BLaER1 treated with 17β-estradiol and CSF1 and Interleukin-3, amounts not matched to agents 10 nM and 100 nM (cell line): Measurements from ENCODE around the gene VPS50.

Experiments
- H3K27ac ChIP-seq, 11 experiments: shearing (Covaris generic); formaldehyde crosslinking; 2 replicates each; pipeline ENCODE4 v1.8.1; 2022
- H3K27me3 ChIP-seq, 11 experiments: shearing (Covaris generic); formaldehyde crosslinking; 2 replicates each; pipeline ENCODE4 v1.8.1; 2022
- H3K36me3 ChIP-seq, 11 experiments: shearing (Covaris generic); formaldehyde crosslinking; 2 replicates each; pipeline ENCODE4 v1.8.1; 2022
- H3K4me1 ChIP-seq, 10 experiments: shearing (Covaris generic); formaldehyde crosslinking; 2 replicates each; pipeline ENCODE4 v1.8.1; 2022
- H3K4me2 ChIP-seq, 11 experiments: shearing (Covaris generic); formaldehyde crosslinking; 2 replicates each; pipeline ENCODE4 v1.8.1; 2022
- H3K4me3 ChIP-seq, 10 experiments: shearing (Covaris generic); formaldehyde crosslinking; 2 replicates each; pipeline ENCODE4 v1.8.1; 2022
- H3K9ac ChIP-seq, 11 experiments: shearing (Covaris generic); formaldehyde crosslinking; 2 replicates each; pipeline ENCODE4 v1.8.1; 2022
- H3K9me3 ChIP-seq, 11 experiments: shearing (Covaris generic); formaldehyde crosslinking; replicated peaks in 1 of 11; 2 replicates each; pipeline ENCODE4 v1.8.1; 2022
- H4K20me1 ChIP-seq, 11 experiments: shearing (Covaris generic); formaldehyde crosslinking; 2 replicates each; pipeline ENCODE4 v1.8.1; 2022
- Cebpa-rat ChIP-seq, 11 experiments: shearing (Covaris generic); IDR thresholded peaks; 2 replicates each; pipeline ENCODE4 v1.8.1; 2022

VPS50 gene

GRCh38 chr7:93231799-93232672 is at the start of gene VPS50:
VPS50 (plus strand) TSS chr7:93232366; CDS start chr7:93232468, 102 bp downstream.
- Histone ChIP-seq H3K9me3 (no peaks in the 10 kb centered on the region), H3K9ac (peak within 1 kb of the TSS; percentile 68 to 83 (median 79)), H3K4me3 (peak within 1 kb of the TSS; percentile 73 to 97 (median 86)), H3K27ac (peak within 1 kb of the TSS; percentile 37 to 73 (median 66); a peak in 20 of 22 replicates), H4K20me1 (peaks cover 0 to 26% (median 3%) of the 10 kb centered on the region in 11 experiments; a peak in 7 of 22 replicates), H3K36me3 (no peaks in the 10 kb centered on the region), H3K4me2 (peak within 1 kb of the TSS; percentile 85 to 96 (median 95)), H3K4me1 (peaks cover 12 to 29% (median 21%) of the 10 kb centered on the region in 10 experiments), H3K27me3 (no peaks in the 10 kb centered on the region)
- TF ChIP-seq Cebpa-rat (IDR thresholded peaks at IDR 0.05), result no peak

GRCh38 chr7:93185303-93186027 is 46.7 kb upstream of the VPS50 start:
- Histone ChIP-seq H4K20me1 (no peaks in the 10 kb centered on the region), H3K4me2 (0 out of 22 replicates have a peak overlapping the region, but pooled peaks of 2 of the 11 experiments have one; percentile 4 to 8), H3K36me3 (no peaks in the 10 kb centered on the region), H3K4me1 (peaks cover 0 to 5% (median 0%) of the 10 kb centered on the region in 10 experiments; a peak in 1 of 20 replicates), H3K9ac (no peak overlapping the region), H3K4me3 (no peak overlapping the region), H3K27ac (no peak overlapping the region), H3K27me3 (no peaks in the 10 kb centered on the region), H3K9me3 (no peaks in the 10 kb centered on the region)
- TF ChIP-seq Cebpa-rat (IDR thresholded peaks at IDR 0.05), result no peak

GRCh38 chr7:93188870-93189634 is 43.1 kb upstream of the VPS50 start:
- Histone ChIP-seq H3K4me3 (no peak overlapping the region), H3K9ac (no peak overlapping the region), H3K4me2 (no peak overlapping the region), H4K20me1 (no peaks in the 10 kb centered on the region), H3K27ac (no peak overlapping the region), H3K4me1 (peaks cover 0 to 5% (median 0%) of the 10 kb centered on the region in 10 experiments; a peak in 1 of 20 replicates), H3K9me3 (no peaks in the 10 kb centered on the region), H3K27me3 (no peaks in the 10 kb centered on the region), H3K36me3 (no peaks in the 10 kb centered on the region)
- TF ChIP-seq Cebpa-rat (IDR thresholded peaks at IDR 0.05), result no peak

- Histone ChIP-seq H3K4me1 (peaks cover 0 to 13% (median 8%) of the 10 kb centered on the region in 10 experiments; a peak in 17 of 20 replicates), H3K9me3 (no peaks in the 10 kb centered on the region), H4K20me1 (no peaks in the 10 kb centered on the region), H3K36me3 (no peaks in the 10 kb centered on the region), H3K4me3 (no peak overlapping the region), H3K27me3 (no peaks in the 10 kb centered on the region), H3K4me2 (no peak overlapping the region), H3K9ac (no peak overlapping the region), H3K27ac (no peak overlapping the region)
- no peak for TF ChIP-seq Cebpa-rat (IDR thresholded peaks at IDR 0.05)
Measured at GRCh38 chr7:93194386-93194785, 37.8 kb upstream of the VPS50 start.

- TF ChIP-seq Cebpa-rat (IDR thresholded peaks at IDR 0.05), result no peak
- H3K27ac ChIP-seq, result no peak overlapping the region
- no peaks in the 10 kb centered on the region for H3K36me3 ChIP-seq
- H3K9me3 ChIP-seq, result no peaks in the 10 kb centered on the region
- H4K20me1 ChIP-seq, result no peaks in the 10 kb centered on the region
- no peaks in the 10 kb centered on the region for H3K27me3 ChIP-seq
- no peak overlapping the region for H3K4me3 ChIP-seq
- no peak overlapping the region for H3K9ac ChIP-seq
- H3K4me2 ChIP-seq, result peak overlapping the region in 9 of 11 experiments; percentile 16 to 65 (median 29); a peak in 13 of 22 replicates
- peaks cover 0 to 13% (median 8%) of the 10 kb centered on the region in 10 experiments; a peak in 17 of 20 replicates for H3K4me1 ChIP-seq
Measured at GRCh38 chr7:93196336-93196735, 35.8 kb upstream of the VPS50 start.

- H3K4me1 ChIP-seq, result peaks cover 0 to 20% (median 10%) of the 10 kb centered on the region in 10 experiments; a peak in 17 of 20 replicates
- H3K4me2 ChIP-seq, result no peak overlapping the region
- H3K27ac ChIP-seq, result no peak overlapping the region
- no peak overlapping the region for H3K9ac ChIP-seq
- no peaks in the 10 kb centered on the region for H3K36me3 ChIP-seq
- no peaks in the 10 kb centered on the region for H3K27me3 ChIP-seq
- H3K4me3 ChIP-seq, result no peak overlapping the region
- TF ChIP-seq Cebpa-rat (IDR thresholded peaks at IDR 0.05), result no peak
- H3K9me3 ChIP-seq, result no peaks in the 10 kb centered on the region
- no peaks in the 10 kb centered on the region for H4K20me1 ChIP-seq
Measured at GRCh38 chr7:93198472-93198871, 33.7 kb upstream of the VPS50 start.

- Histone ChIP-seq H3K4me1 (peaks cover 0 to 9% (median 0%) of the 10 kb centered on the region in 10 experiments; a peak in 4 of 20 replicates), H3K4me3 (no peak overlapping the region), H3K36me3 (no peaks in the 10 kb centered on the region), H3K27me3 (no peaks in the 10 kb centered on the region), H3K27ac (no peak overlapping the region), H3K9me3 (no peaks in the 10 kb centered on the region), H4K20me1 (no peaks in the 10 kb centered on the region), H3K9ac (no peak overlapping the region), H3K4me2 (peak overlapping the region in 3 of 11 experiments; percentile 8 to 29 (median 27); a peak in 5 of 22 replicates)
- no peak for TF ChIP-seq Cebpa-rat (IDR thresholded peaks at IDR 0.05)
Measured at GRCh38 chr7:93202594-93203250, 29.4 kb upstream of the VPS50 start.

- Histone ChIP-seq H4K20me1 (no peaks in the 10 kb centered on the region), H3K36me3 (no peaks in the 10 kb centered on the region), H3K27me3 (no peaks in the 10 kb centered on the region), H3K9ac (no peak overlapping the region), H3K9me3 (no peaks in the 10 kb centered on the region), H3K4me1 (peaks cover 0 to 9% (median 0%) of the 10 kb centered on the region in 10 experiments; a peak in 4 of 20 replicates), H3K4me3 (no peak overlapping the region), H3K4me2 (no peak overlapping the region), H3K27ac (no peak overlapping the region)
- no peak for TF ChIP-seq Cebpa-rat (IDR thresholded peaks at IDR 0.05)
Measured at GRCh38 chr7:93203496-93203895, 28.7 kb upstream of the VPS50 start.
